ENCODE data around the gene RNF113B.

RNF113B gene

GRCh38 chr13:98203646-98204326 lies 26.7 kb upstream of the RNF113B start:
- no peak for DNase-seq (ENCODE audit: low read depth)

- DNase-seq (ENCODE audit: low read depth), result no peak
Measured at GRCh38 chr13:98201984-98202383, 24.9 kb upstream of the RNF113B start.

GRCh38 chr13:98201189-98201588 lies 24.1 kb upstream of the RNF113B start:
- no peak for DNase-seq (ENCODE audit: low read depth)

- DNase-seq (ENCODE audit: low read depth), result no peak
Measured at GRCh38 chr13:98200211-98200878, 23.3 kb upstream of the RNF113B start.

GRCh38 chr13:98199480-98199879 lies 22.4 kb upstream of the RNF113B start:
- no peak for DNase-seq (ENCODE audit: low read depth)

- no peak for DNase-seq (ENCODE audit: low read depth)
Measured at GRCh38 chr13:98198683-98199082, 21.6 kb upstream of the RNF113B start.

- no peak for DNase-seq (ENCODE audit: low read depth)
Measured at GRCh38 chr13:98195054-98195791, 18.2 kb upstream of the RNF113B start.

- no peak for DNase-seq (ENCODE audit: low read depth)
Measured at GRCh38 chr13:98192008-98192407, 14.9 kb upstream of the RNF113B start.

GRCh38 chr13:98190889-98191444 lies 13.9 kb upstream of the RNF113B start:
- no peak for DNase-seq (ENCODE audit: low read depth)

- DNase-seq (ENCODE audit: low read depth), result no peak
Measured at GRCh38 chr13:98189841-98190505, 12.9 kb upstream of the RNF113B start.

- DNase-seq (ENCODE audit: low read depth), result no peak
Measured at GRCh38 chr13:98188544-98189166, 11.6 kb upstream of the RNF113B start.

GRCh38 chr13:98187965-98188261 lies 10.8 kb upstream of the RNF113B start:
- DNase-seq (ENCODE audit: low read depth), result no peak

GRCh38 chr13:98187155-98187964 lies 10.3 kb upstream of the RNF113B start:
- DNase-seq (ENCODE audit: low read depth), result no peak

GRCh38 chr13:98184792-98185191 lies 7.7 kb upstream of the RNF113B start:
- DNase-seq (ENCODE audit: low read depth), result no peak

GRCh38 chr13:98182589-98182988 lies 5.5 kb upstream of the RNF113B start:
- DNase-seq (ENCODE audit: low read depth), result no peak

GRCh38 chr13:98182153-98182552 lies 5.1 kb upstream of the RNF113B start:
- no peak for DNase-seq (ENCODE audit: low read depth)

- no peak for DNase-seq (ENCODE audit: low read depth)
Measured at GRCh38 chr13:98181111-98181815, 4.2 kb upstream of the RNF113B start.

GRCh38 chr13:98180092-98180491 lies 3.0 kb upstream of the RNF113B start:
- no peak for DNase-seq (ENCODE audit: low read depth)

- no peak for DNase-seq (ENCODE audit: low read depth)
Measured at GRCh38 chr13:98175823-98176222, 1.2 kb downstream of the RNF113B start.

- DNase-seq (ENCODE audit: low read depth), result no peak
Measured at GRCh38 chr13:98175043-98175442, 2.0 kb downstream of the RNF113B start.

- no peak for DNase-seq (ENCODE audit: low read depth)
Measured at GRCh38 chr13:98174307-98174706, 2.8 kb downstream of the RNF113B start.

Measured in activated gamma-delta T cell treated with anti-CD3 and anti-CD28 coated beads, Interleukin-2, amount 50 U/mL, for 16 hours (primary cell).